ENCODE measurements around the gene AGL.

AGL gene

DNA sequence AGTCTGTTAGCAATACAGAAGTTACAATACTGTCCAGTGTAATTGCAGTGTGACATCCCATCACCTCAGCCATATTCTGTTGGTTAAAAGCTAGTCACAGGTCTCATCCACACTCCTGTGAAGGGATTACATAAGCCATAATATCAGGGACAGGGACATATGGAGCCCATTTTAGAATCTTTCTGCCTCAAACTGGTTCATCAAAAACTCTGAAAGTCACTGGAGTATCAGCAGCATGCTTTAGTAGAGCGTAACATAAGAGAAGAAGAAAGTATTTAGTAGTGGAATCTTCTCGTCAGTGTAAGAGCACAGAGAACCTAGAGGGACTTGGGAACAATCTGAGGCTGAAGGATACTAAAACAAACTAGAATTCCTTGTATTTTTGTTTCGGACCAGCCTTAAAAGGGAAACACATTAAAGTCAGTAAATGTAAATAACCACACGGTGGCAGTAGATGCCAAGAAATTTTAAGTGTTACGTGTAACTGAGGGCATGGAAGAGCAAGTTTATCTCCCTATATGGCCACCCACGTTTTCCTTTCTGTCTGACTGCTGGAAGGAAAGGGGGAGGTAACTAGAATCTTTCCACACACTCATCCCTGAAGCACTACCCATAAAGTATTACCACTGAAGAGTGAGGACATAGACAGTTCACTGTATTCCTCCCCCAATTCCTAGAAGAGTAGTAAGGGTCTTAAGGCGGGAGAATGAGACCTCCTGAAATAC is 41.6 kb upstream of the AGL start:
- Histone ChIP-seq H3F3A (ENCODE audit: control insufficient read depth, insufficient read depth) (no peaks in the 10 kb centered on the region), H3K4me2 (ENCODE audit: low read length) (peak overlapping the region; percentile 43), H3K36me3 (ENCODE audit: control insufficient read depth, low read length) (no peaks in the 10 kb centered on the region), H3K4me1 (ENCODE audit: control insufficient read depth, low read length) (peaks cover 15% of the 10 kb centered on the region), H3K9me3 (ENCODE audit: control insufficient read depth, insufficient read depth, low read length) (no peaks in the 10 kb centered on the region), H3K27ac (ENCODE audit: low read depth, low read length) (no peak overlapping the region), H3K27me3 (ENCODE audit: control insufficient read depth, low read length) (peaks cover 20% of the 10 kb centered on the region), H3K79me2 (ENCODE audit: control insufficient read depth, low read length) (no peaks in the 10 kb centered on the region), H3K4me3 (ENCODE audit: low read length) (peak overlapping the region; percentile 18; the same call in 1 of the 2 replicates), H3K9me2 (replicated peaks; ENCODE audit: control insufficient read depth, low read length) (no peaks in the 10 kb centered on the region), H4K20me1 (ENCODE audit: control insufficient read depth, insufficient read depth, low read depth, low read length) (no peaks in the 10 kb centered on the region)
- TF ChIP-seq, protein P1, sequence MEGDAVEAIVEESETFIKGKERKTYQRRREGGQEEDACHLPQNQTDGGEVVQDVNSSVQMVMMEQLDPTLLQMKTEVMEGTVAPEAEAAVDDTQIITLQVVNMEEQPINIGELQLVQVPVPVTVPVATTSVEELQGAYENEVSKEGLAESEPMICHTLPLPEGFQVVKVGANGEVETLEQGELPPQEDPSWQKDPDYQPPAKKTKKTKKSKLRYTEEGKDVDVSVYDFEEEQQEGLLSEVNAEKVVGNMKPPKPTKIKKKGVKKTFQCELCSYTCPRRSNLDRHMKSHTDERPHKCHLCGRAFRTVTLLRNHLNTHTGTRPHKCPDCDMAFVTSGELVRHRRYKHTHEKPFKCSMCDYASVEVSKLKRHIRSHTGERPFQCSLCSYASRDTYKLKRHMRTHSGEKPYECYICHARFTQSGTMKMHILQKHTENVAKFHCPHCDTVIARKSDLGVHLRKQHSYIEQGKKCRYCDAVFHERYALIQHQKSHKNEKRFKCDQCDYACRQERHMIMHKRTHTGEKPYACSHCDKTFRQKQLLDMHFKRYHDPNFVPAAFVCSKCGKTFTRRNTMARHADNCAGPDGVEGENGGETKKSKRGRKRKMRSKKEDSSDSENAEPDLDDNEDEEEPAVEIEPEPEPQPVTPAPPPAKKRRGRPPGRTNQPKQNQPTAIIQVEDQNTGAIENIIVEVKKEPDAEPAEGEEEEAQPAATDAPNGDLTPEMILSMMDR (IDR thresholded peaks at IDR 0.05; ENCODE audit: low read depth, low read length, poor library complexity, severe bottlenecking): peak; percentile 72
- no peak for TF ChIP-seq EZH2phosphoT487 (IDR thresholded peaks at IDR 0.05; ENCODE audit: borderline replicate concordance, low read length)

DNA sequence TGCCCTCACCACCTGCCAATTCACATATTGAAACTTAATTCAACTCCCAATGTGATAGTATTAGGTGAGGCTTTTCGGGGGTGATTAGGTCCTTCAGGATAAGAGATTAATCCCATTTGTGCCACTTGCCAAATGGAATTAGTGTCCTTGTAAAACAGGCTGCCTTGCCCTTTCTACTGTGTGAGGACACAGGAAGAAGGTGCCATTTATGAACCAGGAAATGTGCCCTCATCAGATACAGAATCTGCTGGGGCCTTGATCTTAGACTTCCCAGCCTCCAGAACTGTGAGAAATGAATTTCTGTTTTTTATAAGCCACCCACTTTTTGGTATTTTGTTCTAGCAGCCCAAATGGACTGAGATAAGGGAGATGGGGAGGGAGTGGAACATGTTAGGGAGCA is 39.1 kb upstream of the AGL start:
- no peaks in the 10 kb centered on the region for H3K36me3 ChIP-seq (ENCODE audit: control insufficient read depth, low read length)
- H3K27ac ChIP-seq (ENCODE audit: low read depth, low read length): no peak overlapping the region
- peaks cover 15% of the 10 kb centered on the region for H3K4me1 ChIP-seq (ENCODE audit: control insufficient read depth, low read length)
- no peaks in the 10 kb centered on the region for H3F3A ChIP-seq (ENCODE audit: control insufficient read depth, insufficient read depth)
- H3K9me2 ChIP-seq (replicated peaks; ENCODE audit: control insufficient read depth, low read length): no peaks in the 10 kb centered on the region
- no peaks in the 10 kb centered on the region for H3K9me3 ChIP-seq (ENCODE audit: control insufficient read depth, insufficient read depth, low read length)
- TF ChIP-seq EZH2phosphoT487 (IDR thresholded peaks at IDR 0.05; ENCODE audit: borderline replicate concordance, low read length): no peak
- TF ChIP-seq, protein P1 (IDR thresholded peaks at IDR 0.05; ENCODE audit: low read depth, low read length, poor library complexity, severe bottlenecking): no peak
- H4K20me1 ChIP-seq (ENCODE audit: control insufficient read depth, insufficient read depth, low read depth, low read length): no peaks in the 10 kb centered on the region
- H3K4me3 ChIP-seq (ENCODE audit: low read length): no peak overlapping the region
- no peaks in the 10 kb centered on the region for H3K79me2 ChIP-seq (ENCODE audit: control insufficient read depth, low read length)
- no peak overlapping the region for H3K4me2 ChIP-seq (ENCODE audit: low read length)
- H3K27me3 ChIP-seq (ENCODE audit: control insufficient read depth, low read length): peaks cover 5% of the 10 kb centered on the region; the same call in 1 of the 2 replicates

DNA sequence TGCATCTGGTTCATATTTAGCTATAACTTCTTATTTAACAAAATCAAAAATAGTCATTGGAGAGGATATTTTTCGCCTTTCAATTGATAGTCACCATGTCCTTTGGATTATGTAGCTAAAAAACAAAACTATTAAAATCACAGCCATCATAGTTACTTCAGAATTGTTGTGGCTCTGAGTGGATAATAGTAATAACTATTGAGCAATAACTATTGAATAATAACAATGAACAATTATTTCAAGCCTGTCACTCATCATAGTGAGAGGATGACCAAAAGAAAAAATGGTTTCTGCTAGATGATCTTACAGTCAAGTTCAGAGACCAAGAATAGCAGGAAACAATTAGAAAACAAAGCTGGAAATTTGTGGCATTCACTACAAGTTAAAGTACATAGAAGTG is 38.4 kb upstream of the AGL start:
- no peaks in the 10 kb centered on the region for H3K36me3 ChIP-seq (ENCODE audit: control insufficient read depth, low read length)
- no peaks in the 10 kb centered on the region; the same call in 1 of the 2 replicates for H3K27me3 ChIP-seq (ENCODE audit: control insufficient read depth, low read length)
- no peaks in the 10 kb centered on the region for H4K20me1 ChIP-seq (ENCODE audit: control insufficient read depth, insufficient read depth, low read depth, low read length)
- no peaks in the 10 kb centered on the region for H3F3A ChIP-seq (ENCODE audit: control insufficient read depth, insufficient read depth)
- no peak overlapping the region for H3K4me2 ChIP-seq (ENCODE audit: low read length)
- no peak overlapping the region for H3K27ac ChIP-seq (ENCODE audit: low read depth, low read length)
- no peaks in the 10 kb centered on the region for H3K9me2 ChIP-seq (replicated peaks; ENCODE audit: control insufficient read depth, low read length)
- no peak for TF ChIP-seq EZH2phosphoT487 (IDR thresholded peaks at IDR 0.05; ENCODE audit: borderline replicate concordance, low read length)
- TF ChIP-seq, protein P1 (IDR thresholded peaks at IDR 0.05; ENCODE audit: low read depth, low read length, poor library complexity, severe bottlenecking): no peak
- H3K79me2 ChIP-seq (ENCODE audit: control insufficient read depth, low read length): no peaks in the 10 kb centered on the region
- H3K4me3 ChIP-seq (ENCODE audit: low read length): no peak overlapping the region
- no peaks in the 10 kb centered on the region for H3K9me3 ChIP-seq (ENCODE audit: control insufficient read depth, insufficient read depth, low read length)
- H3K4me1 ChIP-seq (ENCODE audit: control insufficient read depth, low read length): peaks cover 15% of the 10 kb centered on the region
